Caco-2 (cell line): ENCODE results near the gene OSBPL2. TPM values are rescaled to one million over a fixed set of nuclear protein-coding genes. Genes with fewer than 3 reads are reported as not detected.

Experiments
- BruUV-seq: library from RNA; stranded (reverse); fragments of 400-500 nt; replicated peaks from 2 replicates; lab custom pipeline; 2021; lab: Mats Ljungman, UMichigan
- CTCF ChIA-PET: fragments of 300-600 bp; sonication (Branson Sonifier 250); formaldehyde crosslinking; loops from one replicate; lab custom pipeline; 2022; ENCODE audit warnings: antibody characterized with exemption; lab: Charles Lee
- POLR2A ChIA-PET: fragments of 300-600 bp; sonication (Branson Sonifier 250); formaldehyde crosslinking; loops from one replicate; lab custom pipeline; 2022; ENCODE audit warnings: antibody characterized with exemption; lab: Charles Lee
- DNase-seq, 2 experiments: peaks; one replicate each; pipeline versions ENCODE4 v3.0.0 to v3.0.0-alpha.2; 2020 to 2022
- H3K27me3 ChIP-seq: replicated peaks from 2 replicates; pipeline ENCODE4 v1.6.0; 2011; ENCODE audit warnings: low read length; ENCODE audit not compliant: control insufficient read depth, insufficient read depth
- H3K36me3 ChIP-seq: 2 replicates; pipeline ENCODE4 v1.5.1; 2011; ENCODE audit warnings: low read length; ENCODE audit not compliant: control insufficient read depth, insufficient read depth
- H3K4me1 ChIP-seq: fragments of 250-450 bp; sonication (Bioruptor Pico); 2 replicates; pipeline ENCODE4 v1.5.1; 2020; ENCODE audit warnings: mild to moderate bottlenecking
- H3K4me3 ChIP-seq: 2 replicates; pipeline ENCODE4 v1.5.1; 2011; ENCODE audit warnings: low read depth, mild to moderate bottlenecking, control low read depth, low read length
- H3K9me3 ChIP-seq: fragments of 250-450 bp; sonication (Bioruptor Pico); 2 replicates; pipeline ENCODE4 v1.5.1; 2020; ENCODE audit warnings: mild to moderate bottlenecking, moderate library complexity
- H3K27ac Mint-ChIP-seq: one replicate; pipeline ENCODE4 v1.8.0; 2022; ENCODE audit warnings: mixed read lengths; ENCODE audit not compliant: unreplicated experiment
- H3K27me3 Mint-ChIP-seq: one replicate; pipeline ENCODE4 v1.8.0; 2022; ENCODE audit warnings: mixed read lengths; ENCODE audit not compliant: insufficient read depth, unreplicated experiment
- H3K36me3 Mint-ChIP-seq: one replicate; pipeline ENCODE4 v1.8.0; 2022; ENCODE audit warnings: mild to moderate bottlenecking, mixed read lengths; ENCODE audit not compliant: insufficient read depth, unreplicated experiment
- H3K4me1 Mint-ChIP-seq: one replicate; pipeline ENCODE4 v1.8.0; 2022; ENCODE audit warnings: low read depth, mixed read lengths; ENCODE audit not compliant: unreplicated experiment
- H3K4me3 Mint-ChIP-seq: one replicate; pipeline ENCODE4 v1.8.0; 2022; ENCODE audit warnings: mild to moderate bottlenecking, moderate library complexity, mixed read lengths; ENCODE audit not compliant: unreplicated experiment
- H3K9me3 Mint-ChIP-seq: one replicate; pipeline ENCODE4 v1.8.0; 2022; ENCODE audit warnings: mixed read lengths; ENCODE audit not compliant: unreplicated experiment
- intact Hi-C: fragments of 100-400 bp; cut with micrococcal nuclease; formaldehyde crosslinking; loops from one replicate; pipeline ENCODE4 v1.10.0; 2022; ENCODE audit not compliant: unreplicated experiment
- total RNA-seq: library from RNA; stranded (reverse); gene quantifications from 2 replicates; pipeline ENCODE4 v1.2.3, GENCODE V29; 2022
- TF ChIP-seq, protein P1 (sequence below), 2 experiments: fragments of 200-600 bp in 1 of 2; IDR thresholded peaks; 1 replicate in 1 of 2; 2 replicates in 1 of 2; pipeline versions ENCODE4 v1.5.1 to v1.8.0; 2011 to 2022; ENCODE audit warnings: antibody characterized with exemption in 1 of 2, control low read depth in 1 of 2, inconsistent platforms in 1 of 2, low read depth in 1 of 2, low read length in 1 of 2, mild to moderate bottlenecking in 1 of 2, moderate library complexity in 1 of 2; ENCODE audit not compliant: insufficient read depth in 1 of 2, severe bottlenecking in 1 of 2, unreplicated experiment in 1 of 2

The OSBPL2 gene
- total RNA-seq, 1 experiment from 2014 or later, result 132 TPM

DNA sequence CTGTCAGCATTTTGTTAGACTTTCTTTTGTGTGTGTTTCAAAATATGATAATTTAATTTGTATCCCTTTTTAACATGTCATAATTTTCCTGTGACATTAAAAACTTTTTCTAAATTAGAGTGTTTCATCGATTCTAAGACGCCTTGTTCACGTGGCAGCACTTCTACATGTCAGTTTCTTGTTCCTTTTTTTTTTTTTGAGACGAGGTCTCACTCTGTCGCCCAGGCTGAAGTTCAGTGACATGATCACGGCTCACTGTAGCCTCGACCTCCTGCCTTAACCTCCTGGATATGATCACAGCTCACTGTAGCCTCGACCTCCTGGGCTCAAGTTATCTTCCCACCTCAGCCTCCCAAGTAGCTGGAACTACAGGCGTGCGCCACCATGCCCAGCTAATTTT lies 36.9 kb downstream of the OSBPL2 start:
- H3K27ac Mint-ChIP-seq, result no peak overlapping the region
- BruUV-seq, result no TSS peak
- CTCF ChIA-PET, result interaction anchor here (0.6 to 1.9 kb wide), 2 partner anchors 15 to 299 kb away, joined by 3 to 4 read pairs; no protein-coding TSS in a partner anchor
- TF ChIP-seq, protein P1, sequence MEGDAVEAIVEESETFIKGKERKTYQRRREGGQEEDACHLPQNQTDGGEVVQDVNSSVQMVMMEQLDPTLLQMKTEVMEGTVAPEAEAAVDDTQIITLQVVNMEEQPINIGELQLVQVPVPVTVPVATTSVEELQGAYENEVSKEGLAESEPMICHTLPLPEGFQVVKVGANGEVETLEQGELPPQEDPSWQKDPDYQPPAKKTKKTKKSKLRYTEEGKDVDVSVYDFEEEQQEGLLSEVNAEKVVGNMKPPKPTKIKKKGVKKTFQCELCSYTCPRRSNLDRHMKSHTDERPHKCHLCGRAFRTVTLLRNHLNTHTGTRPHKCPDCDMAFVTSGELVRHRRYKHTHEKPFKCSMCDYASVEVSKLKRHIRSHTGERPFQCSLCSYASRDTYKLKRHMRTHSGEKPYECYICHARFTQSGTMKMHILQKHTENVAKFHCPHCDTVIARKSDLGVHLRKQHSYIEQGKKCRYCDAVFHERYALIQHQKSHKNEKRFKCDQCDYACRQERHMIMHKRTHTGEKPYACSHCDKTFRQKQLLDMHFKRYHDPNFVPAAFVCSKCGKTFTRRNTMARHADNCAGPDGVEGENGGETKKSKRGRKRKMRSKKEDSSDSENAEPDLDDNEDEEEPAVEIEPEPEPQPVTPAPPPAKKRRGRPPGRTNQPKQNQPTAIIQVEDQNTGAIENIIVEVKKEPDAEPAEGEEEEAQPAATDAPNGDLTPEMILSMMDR (IDR thresholded peaks at IDR 0.05; ENCODE audit: insufficient read depth in 1 of 2, low read depth in 1 of 2, low read length in 1 of 2, severe bottlenecking in 1 of 2, unreplicated experiment in 1 of 2), result no peak
- no peaks in the 10 kb centered on the region for H3K9me3 ChIP-seq
- H3K4me3 Mint-ChIP-seq, result no peak overlapping the region
- H3K4me1 ChIP-seq, result no peaks in the 10 kb centered on the region
- DNase-seq, result no peak
- no peaks in the 10 kb centered on the region for H3K9me3 Mint-ChIP-seq
- intact Hi-C loops, result no loop called here
- H3K36me3 ChIP-seq, result peaks cover 9% of the 10 kb centered on the region
- H3K27me3 ChIP-seq, result no peaks in the 10 kb centered on the region
- no peaks in the 10 kb centered on the region for H3K4me1 Mint-ChIP-seq
- H3K36me3 Mint-ChIP-seq, result peaks cover 89% of the 10 kb centered on the region
- no peaks in the 10 kb centered on the region for H3K27me3 Mint-ChIP-seq
- H3K4me3 ChIP-seq, result no peak overlapping the region
- POLR2A ChIA-PET, result no interaction called here

DNA sequence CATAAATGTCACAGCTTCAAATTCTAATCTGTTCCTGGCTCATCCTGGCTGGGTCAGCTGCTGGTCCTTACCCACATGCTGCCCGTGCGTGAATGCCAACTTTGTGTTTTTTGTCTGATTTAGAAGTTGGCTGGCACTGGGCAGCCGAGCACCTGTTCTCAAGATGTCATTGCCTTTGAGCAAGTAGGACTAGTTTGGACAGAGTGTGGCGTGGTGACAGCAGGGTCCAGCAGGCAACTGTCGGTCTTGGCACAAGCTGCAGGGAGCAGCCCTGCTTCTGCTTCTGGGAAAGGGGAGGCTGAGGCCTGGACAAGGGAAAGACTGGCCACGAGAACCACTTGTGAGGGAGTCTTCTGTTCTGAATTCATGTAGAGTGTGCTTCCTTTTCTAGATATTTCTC lies 38.1 kb downstream of the OSBPL2 start:
- H3K36me3 ChIP-seq, result peaks cover 11% of the 10 kb centered on the region; the same call in 1 of the 2 replicates

DNA sequence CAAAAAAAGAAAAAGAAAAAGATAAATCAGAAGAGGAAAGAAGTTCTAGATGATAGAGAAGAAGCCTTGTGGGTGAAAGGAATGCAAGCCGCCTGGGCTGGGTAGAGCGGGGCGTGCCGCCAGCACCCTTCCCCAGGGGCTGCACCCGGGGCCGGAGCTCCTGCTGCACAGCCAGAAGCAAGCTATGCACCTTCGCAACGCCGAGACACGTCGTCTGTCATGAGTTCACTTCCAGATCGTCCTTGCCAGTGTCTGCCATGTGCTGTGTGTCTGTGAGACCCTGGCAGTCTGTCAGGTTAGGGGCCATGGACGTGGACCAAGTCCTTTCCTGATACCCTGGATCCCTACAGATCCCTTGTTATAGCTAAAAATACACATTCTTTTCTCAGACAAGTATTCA lies 38.9 kb downstream of the OSBPL2 start:
- no peaks in the 10 kb centered on the region for H3K27me3 ChIP-seq
- ChIA-PET POLR2A (no interaction called here), CTCF (interaction anchor here (0.6 kb wide), 1 partner anchor 8 kb away, joined by 6 read pairs; no protein-coding TSS in a partner anchor)
- H3K9me3 ChIP-seq, result no peaks in the 10 kb centered on the region
- Mint-ChIP-seq H3K9me3 (no peaks in the 10 kb centered on the region), H3K36me3 (peaks cover 99% of the 10 kb centered on the region), H3K27ac (no peak overlapping the region), H3K4me1 (no peaks in the 10 kb centered on the region), H3K27me3 (no peaks in the 10 kb centered on the region), H3K4me3 (no peak overlapping the region)
- no peak for DNase-seq
- peaks cover 12% of the 10 kb centered on the region; the same call in 1 of the 2 replicates for H3K36me3 ChIP-seq
- TF ChIP-seq, protein P1 (IDR thresholded peaks at IDR 0.05; ENCODE audit: insufficient read depth in 1 of 2, low read depth in 1 of 2, low read length in 1 of 2, severe bottlenecking in 1 of 2, unreplicated experiment in 1 of 2), result no peak
- intact Hi-C loops, result no loop called here
- H3K4me1 ChIP-seq, result no peaks in the 10 kb centered on the region
- no peak overlapping the region for H3K4me3 ChIP-seq
- no TSS peak for BruUV-seq

More for the DNA sequence above, 38.1 kb downstream of the OSBPL2 start:
- ChIA-PET POLR2A (no interaction called here), CTCF (no interaction called here)
- H3K27ac Mint-ChIP-seq, result no peak overlapping the region
- H3K36me3 Mint-ChIP-seq, result peaks cover 99% of the 10 kb centered on the region
- no peak overlapping the region for H3K4me3 Mint-ChIP-seq
- TF ChIP-seq, protein P1 (IDR thresholded peaks at IDR 0.05; ENCODE audit: insufficient read depth in 1 of 2, low read depth in 1 of 2, low read length in 1 of 2, severe bottlenecking in 1 of 2, unreplicated experiment in 1 of 2), result no peak
- no peak for DNase-seq
- Histone ChIP-seq H3K9me3 (no peaks in the 10 kb centered on the region), H3K27me3 (no peaks in the 10 kb centered on the region), H3K4me3 (no peak overlapping the region), H3K4me1 (no peaks in the 10 kb centered on the region)
- H3K9me3 Mint-ChIP-seq, result no peaks in the 10 kb centered on the region
- H3K4me1 Mint-ChIP-seq, result no peaks in the 10 kb centered on the region
- intact Hi-C loops, result no loop called here
- no peaks in the 10 kb centered on the region for H3K27me3 Mint-ChIP-seq
- BruUV-seq, result no TSS peak
